OCI-LY1 (cell line): ENCODE results near the gene FNIP1.

Experiments used
- CTCF ChIP-seq: fragments of 200-600 bp; sonication (generic), shearing (Covaris generic); IDR thresholded peaks from 2 replicates; pipeline ENCODE4 v1.5.1; 2017; ENCODE audit warnings: mild to moderate bottlenecking, antibody characterized with exemption, low read length, moderate library complexity, mixed read lengths
- EZH2 ChIP-seq: fragments of 200-600 bp; sonication (generic), shearing (Covaris generic); IDR thresholded peaks from 2 replicates; pipeline ENCODE4 v1.8.0; 2017; ENCODE audit warnings: borderline replicate concordance, mixed run types, mild to moderate bottlenecking, antibody characterized with exemption, low read length, moderate library complexity, mixed read lengths

DNA sequence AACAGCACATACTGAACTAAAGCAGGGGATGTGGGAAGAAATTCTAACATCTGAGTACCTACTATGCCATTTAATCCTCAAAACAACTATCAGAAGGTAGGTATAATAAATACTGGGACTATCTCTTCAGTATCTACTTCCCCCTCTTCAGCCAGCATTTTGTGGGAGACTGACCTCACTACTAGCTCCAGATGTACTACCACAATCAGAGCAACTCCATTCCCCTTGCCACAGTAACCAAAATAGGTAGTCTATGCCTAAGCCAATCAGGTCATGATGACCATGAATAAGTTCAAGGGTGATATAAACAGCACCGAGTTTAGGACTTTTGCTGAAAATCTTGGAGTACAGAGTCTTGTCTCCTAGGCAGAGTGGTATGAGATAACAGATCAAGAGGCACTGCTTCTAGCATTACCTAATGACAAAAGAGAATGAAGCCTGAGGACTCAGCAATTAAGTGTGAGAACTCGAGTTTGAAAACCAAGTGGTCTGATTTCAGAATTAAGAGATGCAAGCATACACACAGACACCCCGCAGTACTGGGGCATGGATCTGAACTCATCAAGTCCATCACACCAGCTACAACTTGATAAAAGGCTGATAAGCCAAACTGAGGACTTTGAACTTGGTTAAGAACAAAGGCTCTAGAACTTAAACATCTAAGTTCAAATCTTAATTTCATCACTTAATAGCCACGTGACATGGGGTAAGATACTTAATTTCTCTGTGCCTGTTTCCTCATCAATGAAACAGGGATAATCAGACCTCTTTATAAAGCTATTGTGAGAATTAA lies 9.7 kb downstream of the FNIP1 start:
- TF ChIP-seq CTCF (no peak), EZH2 (no peak)
